ENCODE measurements around the gene L1CAM.

The L1CAM gene

GRCh38 chrX:153903238-153903980 lies 17.4 kb upstream of the L1CAM start:
- no peak for FAIRE-seq

GRCh38 chrX:153902385-153902784 lies 16.4 kb upstream of the L1CAM start:
- FAIRE-seq: no peak

- no peak for FAIRE-seq
These were observed 15.8 kb upstream of the L1CAM start for GRCh38 chrX:153901753-153902140.

- FAIRE-seq: no peak
These were observed 15.1 kb upstream of the L1CAM start for GRCh38 chrX:153900831-153901752.

GRCh38 chrX:153897899-153898298 lies 11.9 kb upstream of the L1CAM start:
- no peak for FAIRE-seq

GRCh38 chrX:153889123-153889522 lies 3.1 kb upstream of the L1CAM start:
- no peak for FAIRE-seq

- FAIRE-seq: no peak
These were observed 2.4 kb upstream of the L1CAM start for GRCh38 chrX:153888344-153888743.

GRCh38 chrX:153887385-153887784 lies 1.4 kb upstream of the L1CAM start:
- no peak for FAIRE-seq

GRCh38 chrX:153886915-153887314 lies 942 bp upstream of the L1CAM start:
- FAIRE-seq: no peak

GRCh38 chrX:153885208-153885787 lies 675 bp downstream of the L1CAM start:
- FAIRE-seq: no peak

GRCh38 chrX:153884590-153884989 lies 1.4 kb downstream of the L1CAM start:
- no peak for FAIRE-seq

GRCh38 chrX:153884136-153884535 lies 1.8 kb downstream of the L1CAM start:
- FAIRE-seq: no peak

GRCh38 chrX:153883163-153883843 lies 2.7 kb downstream of the L1CAM start:
- FAIRE-seq: no peak

GRCh38 chrX:153882557-153882956 lies 3.4 kb downstream of the L1CAM start:
- no peak for FAIRE-seq

GRCh38 chrX:153882086-153882498 lies 3.9 kb downstream of the L1CAM start:
- FAIRE-seq: no peak

GRCh38 chrX:153881281-153881680 lies 4.7 kb downstream of the L1CAM start:
- FAIRE-seq: no peak

- FAIRE-seq: no peak
These were observed 5.5 kb downstream of the L1CAM start for GRCh38 chrX:153880440-153880815.

- FAIRE-seq: no peak
These were observed 6.1 kb downstream of the L1CAM start for GRCh38 chrX:153879741-153880439.

- no peak for FAIRE-seq
These were observed 6.9 kb downstream of the L1CAM start for GRCh38 chrX:153878969-153879653.

GRCh38 chrX:153878345-153878744 lies 7.6 kb downstream of the L1CAM start:
- no peak for FAIRE-seq

- no peak for FAIRE-seq
These were observed 8.3 kb downstream of the L1CAM start for GRCh38 chrX:153877571-153878261.
